Hepatocyte (in vitro differentiated cells): ENCODE measurements around the gene CALU.

Experiments
- EZH2 ChIP-seq: fragments of 200-600 bp; sonication (generic); IDR thresholded peaks from 2 replicates; pipeline ENCODE4 v1.6.1; 2016; ENCODE audit warnings: antibody characterized with exemption, mild to moderate bottlenecking, borderline replicate concordance
- EZH2phosphoT487 ChIP-seq: fragments of 200-600 bp; sonication (generic); IDR thresholded peaks from one replicate; pipeline ENCODE4 v1.6.1; 2018; ENCODE audit warnings: antibody characterized with exemption, mild to moderate bottlenecking, low read depth, moderate library complexity; ENCODE audit not compliant: unreplicated experiment, severe bottlenecking
- TF ChIP-seq, protein P1 (sequence below): fragments of 200-600 bp; sonication (generic); IDR thresholded peaks from 2 replicates; pipeline ENCODE4 v1.5.1; 2016; ENCODE audit warnings: antibody characterized with exemption, mild to moderate bottlenecking; ENCODE audit not compliant: poor library complexity

DNA sequence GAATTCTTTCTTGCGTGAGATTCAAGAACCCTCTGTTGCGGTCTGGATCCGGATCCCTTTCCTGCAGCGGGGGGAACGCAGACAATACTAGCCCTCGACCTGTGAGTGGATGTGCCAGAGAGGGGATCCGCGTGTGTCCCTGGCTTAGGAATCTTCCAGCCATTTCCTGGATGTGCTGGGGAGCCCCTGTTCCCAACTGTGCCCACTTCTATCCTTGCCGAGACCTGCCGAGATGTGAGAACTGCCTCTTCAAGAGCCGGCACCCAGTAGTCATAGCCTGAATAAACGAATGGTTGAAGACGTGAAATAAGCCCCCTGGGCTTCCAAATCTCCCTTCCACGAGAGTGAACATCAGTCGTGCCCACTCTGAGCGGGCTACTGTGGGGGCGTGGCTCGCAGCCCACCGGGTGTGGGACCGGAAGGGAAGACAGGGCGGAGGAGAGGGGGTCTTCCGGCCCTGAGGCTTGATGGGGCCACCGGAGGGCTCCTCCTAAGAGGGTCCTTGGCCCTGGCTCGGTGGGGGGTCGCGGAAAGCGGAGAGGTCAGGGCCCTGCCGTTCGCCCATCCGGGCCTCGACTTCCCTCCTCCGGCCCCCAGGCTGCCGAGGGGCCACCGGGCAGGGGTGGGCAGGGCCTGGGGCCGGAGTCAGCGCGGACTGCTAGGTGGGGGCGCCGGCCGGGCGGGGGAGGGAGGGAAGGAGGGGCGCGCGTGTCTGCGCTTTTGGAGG lies 51.3 kb downstream of the CALU start:
- TF ChIP-seq, protein P1, sequence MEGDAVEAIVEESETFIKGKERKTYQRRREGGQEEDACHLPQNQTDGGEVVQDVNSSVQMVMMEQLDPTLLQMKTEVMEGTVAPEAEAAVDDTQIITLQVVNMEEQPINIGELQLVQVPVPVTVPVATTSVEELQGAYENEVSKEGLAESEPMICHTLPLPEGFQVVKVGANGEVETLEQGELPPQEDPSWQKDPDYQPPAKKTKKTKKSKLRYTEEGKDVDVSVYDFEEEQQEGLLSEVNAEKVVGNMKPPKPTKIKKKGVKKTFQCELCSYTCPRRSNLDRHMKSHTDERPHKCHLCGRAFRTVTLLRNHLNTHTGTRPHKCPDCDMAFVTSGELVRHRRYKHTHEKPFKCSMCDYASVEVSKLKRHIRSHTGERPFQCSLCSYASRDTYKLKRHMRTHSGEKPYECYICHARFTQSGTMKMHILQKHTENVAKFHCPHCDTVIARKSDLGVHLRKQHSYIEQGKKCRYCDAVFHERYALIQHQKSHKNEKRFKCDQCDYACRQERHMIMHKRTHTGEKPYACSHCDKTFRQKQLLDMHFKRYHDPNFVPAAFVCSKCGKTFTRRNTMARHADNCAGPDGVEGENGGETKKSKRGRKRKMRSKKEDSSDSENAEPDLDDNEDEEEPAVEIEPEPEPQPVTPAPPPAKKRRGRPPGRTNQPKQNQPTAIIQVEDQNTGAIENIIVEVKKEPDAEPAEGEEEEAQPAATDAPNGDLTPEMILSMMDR, result no peak
- TF ChIP-seq EZH2, result no peak
- TF ChIP-seq EZH2phosphoT487, result no peak
